ENCODE measurements around the gene ASIC4.

DNA sequence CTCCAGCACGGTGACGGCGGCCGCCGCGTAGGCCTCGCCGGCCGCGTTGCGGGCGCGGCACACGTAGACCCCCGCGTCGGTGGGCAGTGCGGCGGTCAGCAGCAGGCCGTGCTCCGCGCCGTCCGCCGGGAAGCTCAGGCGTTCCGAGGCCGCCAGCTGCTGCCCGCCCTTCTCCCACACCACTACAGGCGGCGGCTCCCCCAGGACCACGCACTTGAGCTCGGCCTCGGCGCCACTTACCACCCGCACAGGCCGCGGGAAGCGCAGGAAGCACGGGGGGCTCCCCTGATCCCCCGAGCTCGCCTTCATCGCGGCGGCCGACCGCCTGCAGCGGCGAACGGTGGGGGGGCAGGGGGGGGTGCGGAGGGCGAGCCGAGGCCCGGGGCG, 56.6 kb downstream of the ASIC4 start:
- TF ChIP-seq, protein P1, sequence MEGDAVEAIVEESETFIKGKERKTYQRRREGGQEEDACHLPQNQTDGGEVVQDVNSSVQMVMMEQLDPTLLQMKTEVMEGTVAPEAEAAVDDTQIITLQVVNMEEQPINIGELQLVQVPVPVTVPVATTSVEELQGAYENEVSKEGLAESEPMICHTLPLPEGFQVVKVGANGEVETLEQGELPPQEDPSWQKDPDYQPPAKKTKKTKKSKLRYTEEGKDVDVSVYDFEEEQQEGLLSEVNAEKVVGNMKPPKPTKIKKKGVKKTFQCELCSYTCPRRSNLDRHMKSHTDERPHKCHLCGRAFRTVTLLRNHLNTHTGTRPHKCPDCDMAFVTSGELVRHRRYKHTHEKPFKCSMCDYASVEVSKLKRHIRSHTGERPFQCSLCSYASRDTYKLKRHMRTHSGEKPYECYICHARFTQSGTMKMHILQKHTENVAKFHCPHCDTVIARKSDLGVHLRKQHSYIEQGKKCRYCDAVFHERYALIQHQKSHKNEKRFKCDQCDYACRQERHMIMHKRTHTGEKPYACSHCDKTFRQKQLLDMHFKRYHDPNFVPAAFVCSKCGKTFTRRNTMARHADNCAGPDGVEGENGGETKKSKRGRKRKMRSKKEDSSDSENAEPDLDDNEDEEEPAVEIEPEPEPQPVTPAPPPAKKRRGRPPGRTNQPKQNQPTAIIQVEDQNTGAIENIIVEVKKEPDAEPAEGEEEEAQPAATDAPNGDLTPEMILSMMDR (conservative IDR thresholded peaks at IDR 0.05; ENCODE audit: low read depth, low read length), result no peak
- no peak for TF ChIP-seq POLR2A (IDR thresholded peaks at IDR 0.05; ENCODE audit: low read depth, low read length)
- TF ChIP-seq RAD21 (IDR thresholded peaks at IDR 0.05; ENCODE audit: low read length), result no peak
- TF ChIP-seq CEBPB (IDR thresholded peaks at IDR 0.05; ENCODE audit: low read depth, low read length), result no peak
- no peak for TF ChIP-seq MAFK (IDR thresholded peaks at IDR 0.05; ENCODE audit: low read depth, low read length)
- no peak for TF ChIP-seq FOS (IDR thresholded peaks at IDR 0.05; ENCODE audit: low read depth, low read length)
- no peak for TF ChIP-seq SMC3 (IDR thresholded peaks at IDR 0.05; ENCODE audit: low read depth, low read length)
